Liver (tissue), 9 donors: Measurements from ENCODE around the gene SP1. TPM values are rescaled to one million over a fixed set of nuclear protein-coding genes. Genes with fewer than 3 reads are reported as not detected.

Source experiments
- DNase-seq: peaks from one replicate; pipeline ENCODE4 v3.0.0-alpha.2; 2017; ENCODE audit warnings: low spot score
- H3K27ac ChIP-seq, 2 donors: one replicate each; pipeline ENCODE4 v1.7.0; 2013; ENCODE audit warnings: inconsistent platforms in 2 of 2, low read length in 2 of 2, control low read depth in 1 of 2, low read depth in 1 of 2, mild to moderate bottlenecking in 1 of 2
- H3K27me3 ChIP-seq, 4 donors: one replicate each; pipeline versions ENCODE4 v1.6.1 to v1.7.0; 2013; ENCODE audit warnings: low read length in 3 of 4, inconsistent platforms in 1 of 4, mild to moderate bottlenecking in 1 of 4, moderate library complexity in 1 of 4; ENCODE audit not compliant: control insufficient read depth in 4 of 4, insufficient read depth in 4 of 4
- H3K36me3 ChIP-seq, 4 donors: one replicate each; pipeline versions ENCODE4 v1.6.1 to v1.7.0; 2013; ENCODE audit warnings: low read length in 3 of 4, mild to moderate bottlenecking in 3 of 4, low read depth in 1 of 4, moderate library complexity in 1 of 4; ENCODE audit not compliant: control insufficient read depth in 4 of 4, insufficient read depth in 3 of 4
- H3K4me1 ChIP-seq, 4 donors: one replicate each; pipeline versions ENCODE4 v1.6.1 to v1.7.0; 2013; ENCODE audit warnings: low read length in 3 of 4, mild to moderate bottlenecking in 3 of 4, moderate library complexity in 1 of 4; ENCODE audit not compliant: control insufficient read depth in 4 of 4, insufficient read depth in 4 of 4
- H3K4me3 ChIP-seq, 3 donors: one replicate each; pipeline versions ENCODE4 v1.6.1 to v1.7.0; 2013; ENCODE audit warnings: low read length in 3 of 3, control low read depth in 1 of 3, low read depth in 1 of 3, mild to moderate bottlenecking in 1 of 3
- H3K9ac ChIP-seq, 2 donors: one replicate each; pipeline ENCODE4 v1.7.0; 2013; ENCODE audit warnings: low read length in 2 of 2, mild to moderate bottlenecking in 2 of 2, moderate library complexity in 2 of 2, control low read depth in 1 of 2, low read depth in 1 of 2
- H3K9me3 ChIP-seq, 4 donors: one replicate each; pipeline versions ENCODE4 v1.6.1 to v1.7.0; 2013; ENCODE audit warnings: low read length in 3 of 4; ENCODE audit not compliant: control insufficient read depth in 4 of 4
- ATF3 ChIP-seq: IDR thresholded peaks from 2 replicates; pipeline ENCODE4 v1.6.1; 2016; ENCODE audit warnings: antibody characterized with exemption
- CTCF ChIP-seq: fragments of 150-350 bp; IDR thresholded peaks from 2 replicates; pipeline ENCODE4 v1.5.1; 2017; ENCODE audit warnings: improper control_type of control experiment, low read depth, low read length; ENCODE audit not compliant: missing input control
- EGR1 ChIP-seq, 2 donors: IDR thresholded peaks; 2 replicates each; pipeline ENCODE4 v1.6.1; 2016 to 2018; ENCODE audit warnings: antibody characterized with exemption in 2 of 2, low read depth in 2 of 2
- FOXA1 ChIP-seq: IDR thresholded peaks from 2 replicates; pipeline ENCODE4 v1.6.1; 2016; ENCODE audit warnings: antibody characterized with exemption
- FOXA2 ChIP-seq: IDR thresholded peaks from 2 replicates; pipeline ENCODE4 v1.6.1; 2016; ENCODE audit warnings: antibody characterized with exemption
- GABPA ChIP-seq, 2 donors: IDR thresholded peaks in 1 of 2; conservative IDR thresholded peaks in 1 of 2; 2 replicates each; pipeline ENCODE4 v1.6.1; 2016; ENCODE audit warnings: antibody characterized with exemption in 2 of 2, mild to moderate bottlenecking in 1 of 2, moderate library complexity in 1 of 2
- HNF4A ChIP-seq, 2 donors: conservative IDR thresholded peaks; 2 replicates each; pipeline ENCODE4 v1.6.1; 2016; ENCODE audit warnings: antibody characterized with exemption in 2 of 2, mild to moderate bottlenecking in 2 of 2
- HNF4G ChIP-seq: IDR thresholded peaks from 2 replicates; pipeline ENCODE4 v1.6.1; 2016; ENCODE audit warnings: antibody characterized with exemption
- JUND ChIP-seq, 2 donors: IDR thresholded peaks; 2 replicates each; pipeline ENCODE4 v1.6.1; 2016; ENCODE audit warnings: antibody characterized with exemption in 2 of 2
- MAX ChIP-seq: IDR thresholded peaks from 2 replicates; pipeline ENCODE4 v1.6.1; 2016; ENCODE audit warnings: antibody characterized with exemption
- NR2F2 ChIP-seq: IDR thresholded peaks from 2 replicates; pipeline ENCODE4 v1.6.1; 2016; ENCODE audit warnings: antibody characterized with exemption
- RAD21 ChIP-seq, 2 donors: IDR thresholded peaks; 2 replicates each; pipeline ENCODE4 v1.6.1; 2016; ENCODE audit warnings: antibody characterized with exemption in 2 of 2, mild to moderate bottlenecking in 2 of 2
- RXRA ChIP-seq, 2 donors: IDR thresholded peaks; 2 replicates each; pipeline ENCODE4 v1.6.1; 2017 to 2018; ENCODE audit warnings: antibody characterized with exemption in 2 of 2, mild to moderate bottlenecking in 1 of 2
- SP1 ChIP-seq: IDR thresholded peaks from 2 replicates; pipeline ENCODE4 v1.6.1; 2018; ENCODE audit warnings: antibody characterized with exemption, mild to moderate bottlenecking
- TAF1 ChIP-seq: conservative IDR thresholded peaks from 2 replicates; pipeline ENCODE4 v1.6.1; 2016; ENCODE audit warnings: antibody characterized with exemption, mild to moderate bottlenecking
- YY1 ChIP-seq: IDR thresholded peaks from 2 replicates; pipeline ENCODE4 v1.6.1; 2016; ENCODE audit warnings: antibody characterized with exemption, mild to moderate bottlenecking
- ZBTB33 ChIP-seq: IDR thresholded peaks from 2 replicates; pipeline ENCODE4 v1.6.1; 2016; ENCODE audit warnings: antibody characterized with exemption
- WGBS: extraction: QIAGEN DNeasy Blood & Tissue Kit; methylation state at CpG from one replicate; pipeline ENCODE4 v1.1.7; 2013; 5-methylcytosine and 5-hydroxymethylcytosine counted together
- polyA plus RNA-seq, 2 donors: library from polyadenylated mRNA; stranded (reverse) in 1 of 2; unstranded in 1 of 2; fragments of 200-250 nt in 1 of 2; fragments of >200 nt in 1 of 2; fragmentation: Nextera tagmentation in 1 of 2; extraction: Ambion mirVana in 1 of 2; gene quantifications; one replicate each; pipeline versions ENCODE4 v1.2.1 to v1.2.3, GENCODE V29; 2013 to 2015
- total RNA-seq, 2 donors: library from RNA; depleted of rRNA; stranded (reverse); fragments of >200 nt; gene quantifications; one replicate each; pipeline ENCODE4 v1.2.3, GENCODE V29; 2014
- TF ChIP-seq, protein P1 (sequence below): IDR thresholded peaks from 2 replicates; pipeline ENCODE4 v1.6.1; 2016; ENCODE audit warnings: antibody characterized with exemption, mild to moderate bottlenecking
- donor health status: healthy.
- donor health status: healthy.
- donor health status: healthy.
- donor health status: healthy.
- donor health status: healthy.

SP1 gene
- total and polyA plus RNA-seq, 4 donors, result 3.8 to 36.5 (median 18.2) TPM

GRCh38 chr12:53343449-53343848 lies 36.5 kb upstream of the SP1 start:
- WGBS, result 63% methylated on average over 3 of the region's 3 CpGs
- no peak for TF ChIP-seq RXRA (IDR thresholded peaks at IDR 0.05)
- TF ChIP-seq SP1, result no peak
- Histone ChIP-seq H3K36me3 (no peaks in the 10 kb centered on the region), H3K4me3 (no peak overlapping the region), H3K4me1 (peaks cover 0 to 11% (median 3%) of the 10 kb centered on the region in 4 donors), H3K9ac (no peak overlapping the region), H3K9me3 (no peaks in the 10 kb centered on the region), H3K27me3 (no peaks in the 10 kb centered on the region), H3K27ac (no peak overlapping the region)
- no peak for DNase-seq

GRCh38 chr12:53343969-53344368 lies 36.0 kb upstream of the SP1 start:
- DNase-seq, result no peak

DNA sequence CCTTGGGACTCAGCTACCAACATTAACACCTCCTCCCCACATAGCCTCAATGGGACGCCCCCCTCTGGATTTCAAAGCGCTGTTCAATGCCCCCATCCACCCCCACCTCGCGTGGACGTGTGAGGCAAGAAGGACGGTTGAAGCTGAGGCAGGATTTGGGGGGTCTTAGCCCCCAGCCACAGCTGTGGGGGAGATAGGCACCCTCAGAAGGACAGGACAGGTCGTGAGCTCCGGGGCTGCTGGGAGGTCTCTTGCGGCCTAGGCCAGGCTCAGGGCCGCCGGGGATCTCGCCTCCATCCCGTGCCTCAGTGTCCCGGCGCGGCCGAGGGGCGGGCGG lies 35.5 kb upstream of the SP1 start:
- no peak for TF ChIP-seq RXRA (IDR thresholded peaks at IDR 0.05)
- no peak for TF ChIP-seq ATF3
- TF ChIP-seq JUND (IDR thresholded peaks at IDR 0.05), result no peak
- TF ChIP-seq FOXA1, result no peak
- no peak for TF ChIP-seq RAD21 (IDR thresholded peaks at IDR 0.05)
- no peak for TF ChIP-seq ZBTB33
- no peak for TF ChIP-seq MAX
- no peak for TF ChIP-seq YY1
- TF ChIP-seq, protein P1, sequence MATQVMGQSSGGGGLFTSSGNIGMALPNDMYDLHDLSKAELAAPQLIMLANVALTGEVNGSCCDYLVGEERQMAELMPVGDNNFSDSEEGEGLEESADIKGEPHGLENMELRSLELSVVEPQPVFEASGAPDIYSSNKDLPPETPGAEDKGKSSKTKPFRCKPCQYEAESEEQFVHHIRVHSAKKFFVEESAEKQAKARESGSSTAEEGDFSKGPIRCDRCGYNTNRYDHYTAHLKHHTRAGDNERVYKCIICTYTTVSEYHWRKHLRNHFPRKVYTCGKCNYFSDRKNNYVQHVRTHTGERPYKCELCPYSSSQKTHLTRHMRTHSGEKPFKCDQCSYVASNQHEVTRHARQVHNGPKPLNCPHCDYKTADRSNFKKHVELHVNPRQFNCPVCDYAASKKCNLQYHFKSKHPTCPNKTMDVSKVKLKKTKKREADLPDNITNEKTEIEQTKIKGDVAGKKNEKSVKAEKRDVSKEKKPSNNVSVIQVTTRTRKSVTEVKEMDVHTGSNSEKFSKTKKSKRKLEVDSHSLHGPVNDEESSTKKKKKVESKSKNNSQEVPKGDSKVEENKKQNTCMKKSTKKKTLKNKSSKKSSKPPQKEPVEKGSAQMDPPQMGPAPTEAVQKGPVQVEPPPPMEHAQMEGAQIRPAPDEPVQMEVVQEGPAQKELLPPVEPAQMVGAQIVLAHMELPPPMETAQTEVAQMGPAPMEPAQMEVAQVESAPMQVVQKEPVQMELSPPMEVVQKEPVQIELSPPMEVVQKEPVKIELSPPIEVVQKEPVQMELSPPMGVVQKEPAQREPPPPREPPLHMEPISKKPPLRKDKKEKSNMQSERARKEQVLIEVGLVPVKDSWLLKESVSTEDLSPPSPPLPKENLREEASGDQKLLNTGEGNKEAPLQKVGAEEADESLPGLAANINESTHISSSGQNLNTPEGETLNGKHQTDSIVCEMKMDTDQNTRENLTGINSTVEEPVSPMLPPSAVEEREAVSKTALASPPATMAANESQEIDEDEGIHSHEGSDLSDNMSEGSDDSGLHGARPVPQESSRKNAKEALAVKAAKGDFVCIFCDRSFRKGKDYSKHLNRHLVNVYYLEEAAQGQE, result no peak
- TF ChIP-seq FOXA2, result no peak
- no peak for TF ChIP-seq HNF4A (conservative IDR thresholded peaks at IDR 0.05)
- no peak for TF ChIP-seq GABPA (IDR thresholded peaks at IDR 0.05 in 1 of 2, conservative IDR thresholded peaks at IDR 0.05 in 1 of 2)
- TF ChIP-seq HNF4G, result no peak
- no peak for TF ChIP-seq CTCF
- no peak for TF ChIP-seq SP1
- no peak for TF ChIP-seq NR2F2
- TF ChIP-seq EGR1 (IDR thresholded peaks at IDR 0.05; ENCODE audit: low read depth in 2 of 2), result no peak
- TF ChIP-seq TAF1, result no peak
- H3K27me3 ChIP-seq, result no peaks in the 10 kb centered on the region
- H3K36me3 ChIP-seq, result no peaks in the 10 kb centered on the region
- no peak overlapping the region for H3K27ac ChIP-seq
- 11% methylated on average over 19 of the region's 19 CpGs for WGBS
- H3K4me3 ChIP-seq, result peak overlapping the region in 1 of 3 donors; percentile 64
- DNase-seq, result no peak
- peaks cover 0 to 11% (median 3%) of the 10 kb centered on the region in 4 donors for H3K4me1 ChIP-seq
- H3K9me3 ChIP-seq, result no peaks in the 10 kb centered on the region
- no peak overlapping the region for H3K9ac ChIP-seq

More at GRCh38 chr12:53343969-53344368, 36.0 kb upstream of the SP1 start:
- Histone ChIP-seq H3K9me3 (no peaks in the 10 kb centered on the region), H3K9ac (no peak overlapping the region), H3K4me1 (peaks cover 0 to 11% (median 3%) of the 10 kb centered on the region in 4 donors), H3K27ac (no peak overlapping the region), H3K4me3 (no peak overlapping the region), H3K27me3 (no peaks in the 10 kb centered on the region), H3K36me3 (no peaks in the 10 kb centered on the region)
- 97% methylated on average over 4 of the region's 4 CpGs for WGBS
- TF ChIP-seq HNF4A (conservative IDR thresholded peaks at IDR 0.05) (no peak), HNF4G (no peak), TAF1 (no peak), ATF3 (no peak), SP1 (no peak), RXRA (IDR thresholded peaks at IDR 0.05) (no peak)
